GM23248 (cell line): Measurements from ENCODE around the gene SLC25A29.

Experiments
- EZH2 ChIP-seq: fragments of 200-600 bp; sonication (generic); IDR thresholded peaks from 2 replicates; pipeline ENCODE4 v1.6.1; 2018; ENCODE audit warnings: antibody characterized with exemption, mild to moderate bottlenecking; ENCODE audit not compliant: insufficient read depth, poor library complexity, severe bottlenecking
- EZH2phosphoT487 ChIP-seq: fragments of 200-600 bp; sonication (generic); IDR thresholded peaks from 2 replicates; pipeline ENCODE4 v1.6.1; 2018; ENCODE audit warnings: antibody characterized with exemption, moderate library complexity, mild to moderate bottlenecking, low read depth; ENCODE audit not compliant: insufficient read depth

- TF ChIP-seq EZH2 (no peak), EZH2phosphoT487 (no peak)
These were observed 27.1 kb upstream of the SLC25A29 start for GRCh38 chr14:100333311-100333710.
